GM18505 (cell line): ENCODE data around the gene SPATA13.
"Not testable (repeated sequence)": the region's sequence is repeated elsewhere in the genome, so short reads cannot be mapped to it uniquely, and the experiment has no call there.

Experiments used
- ATAC-seq: cut with Tn5 transposase; IDR thresholded peaks from one replicate; pipeline ENCODE4 v1.9.1; 2021; ENCODE audit not compliant: unreplicated experiment
- POLR2A ChIP-seq: IDR thresholded peaks from 4 replicates; pipeline ENCODE4 v1.6.1; 2011; ENCODE audit warnings: borderline replicate concordance; ENCODE audit not compliant: insufficient read depth, insufficient read length; ENCODE audit errors: extremely low read depth

The SPATA13 gene

DNA sequence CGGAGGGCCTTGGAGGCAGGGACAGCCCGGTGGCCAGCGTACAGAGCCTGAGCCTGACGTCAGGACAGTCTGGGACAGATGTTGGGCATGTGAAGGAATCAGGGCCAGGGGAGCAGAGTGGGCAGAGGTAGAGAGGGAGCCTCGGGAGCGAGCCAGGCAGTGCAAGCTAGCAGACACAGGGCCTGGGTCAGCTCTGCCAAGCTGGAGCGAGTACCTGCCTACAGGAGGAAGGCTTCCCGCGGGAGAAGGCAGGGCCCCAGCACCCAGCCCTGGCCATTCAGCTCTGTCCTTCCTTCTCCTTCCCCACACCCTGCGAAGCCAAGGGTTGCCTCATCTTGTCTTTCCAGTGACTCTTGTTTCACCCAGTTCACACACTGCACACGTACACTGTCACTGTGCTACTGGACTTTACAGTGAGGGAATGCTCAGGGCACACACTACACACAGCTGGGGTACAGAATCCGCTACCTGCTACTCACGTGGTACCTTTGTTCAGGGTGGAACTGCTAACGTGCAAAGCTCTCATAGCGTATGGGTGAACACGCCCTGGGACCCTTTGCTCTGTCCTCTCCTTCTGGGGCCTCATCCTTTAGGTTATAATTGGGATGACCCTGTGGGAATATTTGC, 139.1 kb downstream of the SPATA13 start:
- ATAC-seq: no peak

DNA sequence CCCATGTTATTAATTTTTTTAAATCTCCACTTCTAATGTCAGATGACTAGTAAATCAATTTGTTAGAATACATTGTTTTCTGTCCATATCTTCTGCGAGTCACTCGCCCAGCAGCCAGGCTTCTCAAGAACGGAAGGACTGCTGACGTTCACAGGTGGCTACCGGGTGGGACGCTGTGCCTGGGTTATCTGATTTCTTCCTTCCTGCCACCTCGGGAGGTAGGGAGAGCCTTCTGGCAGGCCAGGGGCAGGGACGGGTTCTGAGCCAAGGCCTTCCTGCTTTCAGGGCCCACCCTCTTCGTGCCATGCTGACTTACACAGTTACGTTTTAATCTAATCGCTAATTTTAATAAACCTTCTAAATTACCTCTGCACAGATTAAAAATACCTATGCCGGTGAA, 140.9 kb downstream of the SPATA13 start:
- TF ChIP-seq POLR2A: no peak

More for the DNA sequence above, 139.1 kb downstream of the SPATA13 start:
- TF ChIP-seq POLR2A: no peak

DNA sequence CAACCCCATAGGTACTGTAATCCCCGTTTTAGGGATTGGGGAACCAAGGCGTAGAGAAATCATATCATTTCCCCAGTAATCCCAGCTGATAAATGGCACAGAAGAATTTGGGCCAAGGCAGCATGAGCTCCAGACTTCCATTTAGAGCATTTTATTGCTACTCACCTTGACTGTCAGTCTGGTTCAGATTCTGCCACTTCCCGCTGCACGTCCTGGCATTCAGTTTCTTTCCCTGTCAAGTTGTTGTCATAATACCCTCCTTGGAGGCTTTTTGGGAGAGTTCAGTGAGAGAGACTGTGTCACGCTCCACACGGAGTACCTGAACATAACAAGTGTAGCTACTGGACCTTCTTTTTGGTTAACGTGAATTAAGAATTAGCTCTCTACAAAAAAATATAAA, 141.4 kb downstream of the SPATA13 start:
- no peak for ATAC-seq
- TF ChIP-seq POLR2A: no peak

More for the DNA sequence above, 140.9 kb downstream of the SPATA13 start:
- no peak for ATAC-seq

DNA sequence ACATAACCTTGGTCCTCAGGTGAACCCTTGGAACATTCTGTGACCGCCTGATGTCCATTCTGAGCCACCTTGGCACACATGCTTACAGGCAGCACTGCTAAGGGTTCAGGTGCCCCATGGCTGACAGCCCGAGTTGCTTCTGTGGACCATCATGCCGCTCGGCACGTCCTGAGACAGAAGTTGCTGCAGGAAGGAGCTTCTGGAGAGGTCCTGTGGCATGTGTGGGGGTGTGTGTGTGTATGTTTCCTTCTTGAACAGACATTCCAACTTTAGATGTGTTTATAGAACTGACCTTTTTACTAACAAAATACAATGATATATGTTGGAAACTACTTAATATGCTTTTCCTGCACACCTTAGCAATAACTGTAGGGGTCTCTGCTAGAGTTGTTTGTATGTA, 144.1 kb downstream of the SPATA13 start:
- no peak for TF ChIP-seq POLR2A
- no peak for ATAC-seq

DNA sequence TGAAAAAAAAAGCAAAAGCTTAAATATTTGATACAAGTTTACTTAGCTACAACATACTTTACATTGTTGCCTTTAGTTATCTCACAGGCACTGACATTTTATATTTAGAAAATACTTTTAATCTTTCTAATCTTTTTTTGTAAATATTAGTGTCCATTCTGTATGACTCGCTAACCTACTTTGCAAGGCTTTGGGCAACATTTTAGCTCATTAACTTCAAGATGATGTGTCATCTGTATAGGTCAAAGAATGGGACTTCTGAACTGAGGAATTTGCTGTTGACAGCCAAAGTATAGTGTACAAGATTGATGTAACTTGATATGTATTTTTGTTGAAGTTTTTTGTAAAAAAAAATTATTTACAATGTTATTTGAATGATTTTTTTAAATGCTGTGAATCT, 146.1 kb downstream of the SPATA13 start:
- no peak for ATAC-seq
- no peak for TF ChIP-seq POLR2A

DNA sequence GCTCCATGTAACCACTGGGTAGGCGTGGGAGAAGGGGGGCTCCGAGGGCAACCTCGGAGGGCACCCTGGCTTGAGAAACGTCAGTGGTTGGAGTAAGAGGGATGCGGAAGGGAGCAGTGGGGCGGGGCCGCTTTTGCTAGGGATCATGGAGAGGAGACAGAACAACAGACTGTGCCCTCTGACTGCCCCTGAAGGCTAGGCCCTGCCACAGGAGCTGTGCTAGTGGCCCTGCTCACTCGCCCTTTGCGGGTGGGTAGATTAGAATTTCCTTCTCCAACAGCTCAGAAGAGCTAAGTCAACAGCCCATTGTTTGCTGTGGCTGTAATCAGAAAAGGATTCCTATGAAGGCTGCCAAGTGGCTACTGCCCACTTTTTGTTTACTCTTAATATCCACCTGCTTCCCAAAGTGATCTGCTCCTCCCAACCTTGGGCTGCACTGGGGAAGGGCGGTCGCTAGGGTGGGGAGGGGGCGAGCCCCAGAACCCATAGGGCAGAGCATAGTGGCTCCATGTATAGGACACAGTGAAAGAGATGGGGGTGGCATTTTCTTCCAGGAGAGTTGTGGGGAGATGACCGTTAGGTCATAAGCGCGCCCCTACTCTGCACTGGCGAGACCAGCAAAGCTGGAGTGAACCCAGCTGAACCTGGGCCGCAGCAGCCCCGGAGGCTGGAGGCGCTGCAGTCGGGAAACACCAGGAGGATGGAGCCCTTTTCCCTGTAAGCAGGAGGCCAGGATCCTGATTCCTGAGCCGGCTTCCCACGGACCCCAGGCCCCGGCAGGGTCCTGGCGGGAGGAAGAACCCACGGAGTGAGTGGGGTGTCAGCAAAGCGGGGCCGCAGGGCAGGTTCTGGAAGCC, 146.9 kb downstream of the SPATA13 start:
- no peak for ATAC-seq
- no peak for TF ChIP-seq POLR2A

DNA sequence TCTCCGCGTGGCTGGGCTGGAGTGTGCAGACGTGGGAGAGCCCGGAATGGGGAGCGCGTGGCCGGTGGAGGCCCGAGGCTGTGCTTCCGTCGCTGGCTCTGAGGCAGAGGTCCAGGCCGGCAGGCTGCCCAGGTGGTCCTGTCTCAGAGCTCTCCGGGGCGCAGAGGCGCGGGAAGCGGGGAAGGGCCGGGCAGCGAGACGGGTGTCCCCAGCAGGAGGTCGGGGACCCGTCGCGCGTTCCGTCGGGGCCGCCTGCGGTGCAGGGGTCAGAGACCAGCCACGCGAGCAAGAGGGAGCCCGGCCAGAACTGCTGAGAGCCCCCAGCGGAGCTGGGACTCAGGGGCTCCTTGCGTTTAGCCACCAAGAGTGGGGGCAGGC, 147.5 kb downstream of the SPATA13 start:
- ATAC-seq: no peak
- TF ChIP-seq POLR2A: no peak

DNA sequence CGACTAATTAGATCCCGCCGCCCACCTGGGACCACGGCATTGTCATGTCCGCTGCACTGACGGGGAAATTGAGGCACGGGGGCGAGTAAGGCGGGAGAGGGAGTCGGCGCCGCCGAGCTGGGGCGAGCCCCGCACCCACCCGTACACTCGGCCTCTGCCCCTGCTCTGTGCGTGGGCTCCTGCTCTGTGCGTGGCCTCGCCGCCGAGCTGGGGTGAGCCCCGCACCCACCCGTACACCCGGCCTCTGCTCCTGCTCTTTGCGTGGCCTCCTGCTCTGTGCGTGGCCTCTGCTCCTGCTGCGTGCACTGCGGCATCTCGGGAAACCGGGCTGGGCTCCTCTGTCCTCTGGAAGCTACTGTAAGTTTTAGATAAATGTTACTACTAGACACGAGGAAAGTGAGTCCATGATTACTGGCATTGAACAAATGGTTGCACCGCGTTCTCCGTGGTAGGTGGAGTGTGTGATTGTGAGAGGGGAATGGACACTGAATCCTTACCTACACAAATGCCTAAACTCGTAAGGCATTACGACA, 148.0 kb downstream of the SPATA13 start:
- TF ChIP-seq POLR2A: no peak
- ATAC-seq: no peak

DNA sequence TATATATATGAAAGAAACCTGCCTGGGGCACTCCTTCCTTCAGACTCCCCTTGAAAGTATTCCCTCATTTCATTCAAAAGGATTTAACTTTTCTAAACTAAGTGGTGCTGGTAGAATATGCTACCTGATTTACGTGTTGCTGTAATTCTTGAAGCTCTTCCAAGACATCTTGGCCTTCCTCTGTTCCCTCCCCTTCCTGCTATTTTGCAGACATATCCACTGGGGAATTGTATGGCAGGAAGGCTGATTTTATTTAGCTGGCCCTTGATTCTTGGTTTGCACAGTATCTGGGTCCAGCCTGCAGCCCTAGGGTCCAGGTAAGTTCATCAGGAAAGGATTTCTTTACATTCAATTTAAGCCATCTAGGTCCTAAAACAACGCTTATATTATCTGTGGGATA, 148.8 kb downstream of the SPATA13 start, which contains the start of gene C1QTNF9:
TSS of gene C1QTNF9 (plus strand) at position 281 of the 400 bp plus-strand sequence. CDS start 6,424 bp downstream, outside the sequence.
- not testable (repeated sequence) for ATAC-seq

DNA sequence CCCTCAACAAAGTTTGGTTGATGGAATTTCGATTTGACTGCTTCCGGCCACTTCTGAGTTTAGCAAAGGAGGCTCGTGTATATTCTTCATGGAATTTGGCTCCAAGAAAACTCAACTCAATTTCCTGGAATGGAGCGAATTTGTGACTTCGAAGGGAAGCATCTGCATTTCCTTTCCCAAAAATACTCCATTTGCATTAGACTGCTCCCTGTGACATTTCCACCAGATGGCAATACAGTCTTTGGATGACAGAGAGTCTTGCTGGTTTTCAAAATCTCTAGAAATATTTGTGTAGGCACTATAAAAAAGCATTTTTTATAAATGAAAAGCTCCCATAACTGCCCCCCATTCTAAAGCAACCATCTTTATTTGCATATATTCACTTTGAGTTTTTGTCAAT, 152.9 kb downstream of the SPATA13 start:
- ATAC-seq: no peak
- TF ChIP-seq POLR2A: no peak

DNA sequence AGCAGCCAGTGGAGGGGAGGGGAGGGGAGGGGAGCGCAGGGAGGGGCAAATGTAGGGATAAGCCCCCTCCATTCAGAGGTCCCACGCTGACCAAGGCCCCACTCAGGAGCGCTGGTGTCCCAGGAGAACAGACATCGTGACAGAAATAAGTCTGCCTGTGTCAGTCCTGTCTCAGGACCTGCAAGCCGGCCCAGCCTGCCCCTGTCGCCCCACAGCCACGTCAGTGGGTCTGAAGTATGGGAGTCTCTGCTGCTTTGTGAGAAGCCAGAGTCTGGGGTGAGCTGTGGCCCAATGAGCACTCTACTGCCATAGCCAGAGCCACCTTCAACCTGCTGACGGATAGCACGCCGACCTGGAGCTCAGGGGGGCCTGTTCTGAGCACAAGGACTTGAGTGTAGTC, 157.3 kb downstream of the SPATA13 start:
- not testable (repeated sequence) for ATAC-seq

DNA sequence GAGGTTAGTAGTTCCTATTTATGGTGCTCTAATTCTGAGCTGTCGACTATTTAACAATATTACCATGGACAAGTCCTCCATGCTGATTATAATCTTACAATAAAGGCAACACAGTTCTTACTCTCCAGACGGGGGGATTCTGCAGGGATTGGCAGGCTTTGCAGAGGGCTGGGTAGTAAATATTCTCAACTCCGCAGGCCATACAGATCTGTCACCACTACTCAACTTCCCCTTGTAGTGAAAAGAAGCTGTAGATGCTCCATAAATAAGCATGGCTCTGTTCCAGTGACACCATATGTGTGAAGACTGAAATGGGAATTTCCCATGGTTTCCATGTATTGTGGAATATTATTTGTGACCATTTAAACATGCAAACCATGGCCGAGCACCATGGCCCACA, 158.4 kb downstream of the SPATA13 start:
- not testable (repeated sequence) for ATAC-seq

DNA sequence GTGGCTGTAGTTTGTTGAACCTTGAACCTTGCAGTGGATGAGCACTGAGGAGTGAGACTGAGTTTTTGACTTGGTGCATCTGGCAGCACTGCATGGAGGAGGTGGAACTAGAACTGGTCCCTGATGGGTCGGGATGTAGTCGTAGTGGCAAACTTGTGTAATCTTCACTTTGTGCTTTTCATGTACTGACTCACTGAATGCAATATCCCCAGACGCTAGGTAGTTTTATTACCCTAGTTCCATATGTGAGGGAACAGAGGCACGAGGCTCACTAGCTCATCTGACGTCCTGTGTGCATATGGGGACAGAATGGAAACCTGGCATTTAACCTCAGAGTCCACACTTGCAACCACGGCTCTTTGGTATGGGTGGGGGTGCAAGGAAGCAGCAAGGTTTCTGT, 159.1 kb downstream of the SPATA13 start:
- ATAC-seq: not testable (repeated sequence)

DNA sequence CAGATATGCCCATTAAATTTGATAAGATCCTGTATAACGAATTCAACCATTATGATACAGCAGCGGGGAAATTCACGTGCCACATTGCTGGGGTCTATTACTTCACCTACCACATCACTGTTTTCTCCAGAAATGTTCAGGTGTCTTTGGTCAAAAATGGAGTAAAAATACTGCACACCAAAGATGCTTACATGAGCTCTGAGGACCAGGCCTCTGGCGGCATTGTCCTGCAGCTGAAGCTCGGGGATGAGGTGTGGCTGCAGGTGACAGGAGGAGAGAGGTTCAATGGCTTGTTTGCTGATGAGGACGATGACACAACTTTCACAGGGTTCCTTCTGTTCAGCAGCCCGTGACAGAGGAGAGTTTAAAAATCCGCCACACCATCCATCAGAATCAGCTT, 160.9 kb downstream of the SPATA13 start:
- ATAC-seq: not testable (repeated sequence)

DNA sequence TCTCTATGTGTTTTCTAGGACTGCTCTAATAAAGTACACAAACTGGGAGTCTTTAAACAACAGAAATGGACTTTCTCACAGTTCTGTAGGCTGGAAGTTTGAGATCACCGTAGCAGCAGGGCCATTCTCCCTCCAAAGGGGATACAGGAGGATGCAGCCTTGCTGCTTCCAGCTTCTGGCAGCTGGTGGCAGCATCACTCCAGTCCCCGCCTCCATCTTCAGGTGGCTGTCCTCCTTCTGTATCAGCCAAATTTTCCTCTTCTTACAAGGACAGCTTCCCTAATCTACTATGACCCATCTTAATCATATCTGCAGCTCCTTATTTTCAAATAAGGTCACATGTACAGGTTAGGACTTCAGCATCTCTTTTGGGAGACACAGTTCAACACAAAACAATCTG, 161.9 kb downstream of the SPATA13 start:
- not testable (repeated sequence) for ATAC-seq
